Smooth muscle cell (in vitro differentiated cells): Measurements from ENCODE around the gene COL6A3. TPM values are rescaled to one million over a fixed set of nuclear protein-coding genes. Genes with fewer than 3 reads are reported as not detected.
A peak's percentile ranks its signal among the peaks of the same experiment; 100 is the strongest.
"Not testable (repeated sequence)": the region's sequence is repeated elsewhere in the genome, so short reads cannot be mapped to it uniquely, and the experiment has no call there.

Source experiments
- DNase-seq: peaks from one replicate; lab custom pipeline; 2025; ENCODE audit not compliant: unreplicated experiment; lab: John Stamatoyannopoulos, UW
- H2AFZ ChIP-seq: fragments of 200-600 bp; sonication (generic); 2 replicates; pipeline ENCODE4 v1.6.0; 2016; ENCODE audit warnings: antibody characterized with exemption, low read depth, mild to moderate bottlenecking
- H3F3A ChIP-seq: fragments of 200-600 bp; sonication (generic); 2 replicates; pipeline ENCODE4 v1.6.0; 2017; ENCODE audit warnings: antibody characterized with exemption, low read depth
- H3K27ac ChIP-seq: fragments of 200-600 bp; sonication (generic); 2 replicates; pipeline ENCODE4 v1.5.1; 2016; ENCODE audit warnings: low read depth, mild to moderate bottlenecking
- H3K27me3 ChIP-seq: fragments of 200-600 bp; sonication (generic); 2 replicates; pipeline ENCODE4 v1.6.1; 2016; ENCODE audit warnings: low read depth, mild to moderate bottlenecking
- H3K36me3 ChIP-seq: fragments of 200-600 bp; sonication (generic); 2 replicates; pipeline ENCODE4 v1.5.1; 2016; ENCODE audit warnings: low read depth
- H3K4me1 ChIP-seq: fragments of 200-600 bp; sonication (generic); 2 replicates; pipeline ENCODE4 v1.5.1; 2016; ENCODE audit warnings: low read depth
- H3K4me2 ChIP-seq: fragments of 200-600 bp; sonication (generic); 2 replicates; pipeline ENCODE4 v1.6.0; 2016; ENCODE audit warnings: mild to moderate bottlenecking
- H3K4me3 ChIP-seq: fragments of 200-600 bp; sonication (generic); 2 replicates; pipeline ENCODE4 v1.5.1; 2016; ENCODE audit warnings: mild to moderate bottlenecking
- H3K79me2 ChIP-seq: fragments of 200-600 bp; sonication (generic); 2 replicates; pipeline ENCODE4 v1.6.0; 2016; ENCODE audit warnings: low read depth, mild to moderate bottlenecking
- H3K9ac ChIP-seq: fragments of 200-600 bp; sonication (generic); 2 replicates; pipeline ENCODE4 v1.6.0; 2016; ENCODE audit warnings: low read depth
- H3K9me3 ChIP-seq: fragments of 200-600 bp; sonication (generic); replicated peaks from 2 replicates; pipeline ENCODE4 v1.5.1; 2016; ENCODE audit warnings: low read depth
- H4K20me1 ChIP-seq: fragments of 200-600 bp; sonication (generic); 2 replicates; pipeline ENCODE4 v1.6.0; 2016; ENCODE audit warnings: low read depth
- WGBS: methylation state at CpG from one replicate; pipeline ENCODE4 v1.1.7; 2016; ENCODE audit warnings: low lambda C conversion rate; 5-methylcytosine and 5-hydroxymethylcytosine counted together
- polyA plus RNA-seq: library from polyadenylated mRNA; unstranded; fragments of >200 nt; fragmentation: Nextera tagmentation; extraction: Ambion mirVana; gene quantifications from 2 replicates; pipeline ENCODE4 v1.2.1, GENCODE V29; 2016
- total RNA-seq: library from RNA; depleted of rRNA; stranded (reverse); fragments of >200 nt; gene quantifications from 2 replicates; pipeline ENCODE4 v1.2.3, GENCODE V29; 2014
- TF ChIP-seq, protein P1 (sequence below): fragments of 200-600 bp; sonication (generic); IDR thresholded peaks from 2 replicates; pipeline ENCODE4 v1.5.1; 2017; ENCODE audit warnings: borderline replicate concordance, mild to moderate bottlenecking, antibody characterized with exemption; ENCODE audit not compliant: insufficient read depth, poor library complexity, severe bottlenecking

The COL6A3 gene
- total and polyA plus RNA-seq, 2 experiments from 2014 or later = 888 to 1,708 TPM

DNA sequence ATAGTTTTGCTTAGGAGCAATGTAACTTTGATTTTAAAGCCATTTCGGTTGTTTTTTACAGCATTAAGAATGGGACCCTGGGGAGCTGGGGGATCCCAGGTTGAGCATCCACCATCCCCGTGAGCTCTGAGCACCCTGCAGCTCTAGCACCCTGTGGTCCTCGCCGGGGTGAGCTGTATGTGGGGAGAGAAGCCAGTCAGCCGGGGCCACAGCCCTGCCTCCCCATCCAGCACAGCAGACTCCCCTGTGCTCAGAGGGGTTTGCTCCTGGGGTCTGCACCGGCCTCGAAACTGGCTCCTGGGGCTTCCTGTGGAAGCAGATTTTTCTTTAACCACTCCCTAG, 1.3 kb downstream of the COL6A3 start:
- Histone ChIP-seq H3K9ac (peak overlapping the region; percentile 81), H3F3A (peaks cover 57% of the 10 kb centered on the region), H2AFZ (no peak overlapping the region), H3K4me3 (peak overlapping the region; percentile 79), H3K4me1 (peaks cover 7% of the 10 kb centered on the region), H3K4me2 (peak overlapping the region; percentile 98), H3K27me3 (no peaks in the 10 kb centered on the region), H3K27ac (peak overlapping the region; percentile 86), H3K9me3 (no peaks in the 10 kb centered on the region), H3K79me2 (peaks cover 93% of the 10 kb centered on the region), H4K20me1 (peaks cover 72% of the 10 kb centered on the region), H3K36me3 (no peaks in the 10 kb centered on the region)
- WGBS = 28% methylated on average over 7 of the region's 7 CpGs
- DNase-seq = no peak
- TF ChIP-seq, protein P1, sequence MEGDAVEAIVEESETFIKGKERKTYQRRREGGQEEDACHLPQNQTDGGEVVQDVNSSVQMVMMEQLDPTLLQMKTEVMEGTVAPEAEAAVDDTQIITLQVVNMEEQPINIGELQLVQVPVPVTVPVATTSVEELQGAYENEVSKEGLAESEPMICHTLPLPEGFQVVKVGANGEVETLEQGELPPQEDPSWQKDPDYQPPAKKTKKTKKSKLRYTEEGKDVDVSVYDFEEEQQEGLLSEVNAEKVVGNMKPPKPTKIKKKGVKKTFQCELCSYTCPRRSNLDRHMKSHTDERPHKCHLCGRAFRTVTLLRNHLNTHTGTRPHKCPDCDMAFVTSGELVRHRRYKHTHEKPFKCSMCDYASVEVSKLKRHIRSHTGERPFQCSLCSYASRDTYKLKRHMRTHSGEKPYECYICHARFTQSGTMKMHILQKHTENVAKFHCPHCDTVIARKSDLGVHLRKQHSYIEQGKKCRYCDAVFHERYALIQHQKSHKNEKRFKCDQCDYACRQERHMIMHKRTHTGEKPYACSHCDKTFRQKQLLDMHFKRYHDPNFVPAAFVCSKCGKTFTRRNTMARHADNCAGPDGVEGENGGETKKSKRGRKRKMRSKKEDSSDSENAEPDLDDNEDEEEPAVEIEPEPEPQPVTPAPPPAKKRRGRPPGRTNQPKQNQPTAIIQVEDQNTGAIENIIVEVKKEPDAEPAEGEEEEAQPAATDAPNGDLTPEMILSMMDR = no peak

DNA sequence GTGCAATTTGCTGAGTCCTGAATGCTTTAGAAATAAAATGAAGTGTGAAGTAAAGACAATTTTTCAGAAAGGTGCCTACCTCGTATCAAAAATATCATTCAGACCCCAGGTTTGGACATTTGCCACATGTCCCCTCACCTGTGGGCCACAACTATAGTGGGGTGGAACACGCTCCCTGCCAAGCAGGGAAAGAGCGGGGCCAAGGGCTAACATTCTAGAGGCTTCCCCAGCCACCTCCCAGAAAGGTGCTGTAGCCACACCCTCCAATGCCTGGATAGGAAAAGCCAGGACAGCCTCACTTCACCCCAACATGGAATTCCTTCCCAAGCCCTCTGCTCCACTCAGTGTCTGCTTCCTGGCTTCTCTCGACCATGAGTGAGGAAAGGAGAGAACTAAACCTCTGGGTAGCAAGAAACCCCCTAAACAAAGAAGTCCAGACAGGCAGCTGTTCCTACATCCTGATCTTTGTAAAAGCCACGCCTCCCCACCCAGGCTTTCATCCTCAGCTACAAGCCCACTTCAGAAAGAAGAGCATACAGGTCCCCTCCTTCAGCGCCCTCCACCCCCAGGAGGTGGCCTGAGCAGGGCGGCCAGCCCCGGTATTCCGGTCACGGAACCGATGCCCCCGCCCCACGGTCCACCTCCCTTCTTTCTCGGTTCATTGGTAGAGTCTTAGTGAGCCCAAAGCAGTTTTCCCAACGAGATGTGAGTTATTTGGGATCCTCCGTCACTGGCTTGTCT, 2.1 kb downstream of the COL6A3 start:
- DNase-seq = no peak
- H3K36me3 ChIP-seq = no peaks in the 10 kb centered on the region
- H3K4me1 ChIP-seq = peaks cover 7% of the 10 kb centered on the region
- H3K9ac ChIP-seq = peak overlapping the region; percentile 81
- H3K27ac ChIP-seq = peak overlapping the region; percentile 86
- H2AFZ ChIP-seq = no peak overlapping the region
- peak overlapping the region; percentile 79 for H3K4me3 ChIP-seq
- peaks cover 58% of the 10 kb centered on the region for H3F3A ChIP-seq
- H3K9me3 ChIP-seq = no peaks in the 10 kb centered on the region
- peaks cover 77% of the 10 kb centered on the region for H4K20me1 ChIP-seq
- TF ChIP-seq, protein P1 = no peak
- peak overlapping the region; percentile 98 for H3K4me2 ChIP-seq
- WGBS = 36% methylated on average over 16 of the region's 16 CpGs
- peaks cover 93% of the 10 kb centered on the region for H3K79me2 ChIP-seq
- H3K27me3 ChIP-seq = no peaks in the 10 kb centered on the region

- no peaks in the 10 kb centered on the region for H3K9me3 ChIP-seq
- peaks cover 93% of the 10 kb centered on the region for H3K79me2 ChIP-seq
- no peaks in the 10 kb centered on the region for H3K27me3 ChIP-seq
- H3K4me2 ChIP-seq = peak overlapping the region; percentile 98
- peaks cover 62% of the 10 kb centered on the region for H3F3A ChIP-seq
- H4K20me1 ChIP-seq = peaks cover 84% of the 10 kb centered on the region
- WGBS = 28% methylated on average over 12 of the region's 12 CpGs
- H2AFZ ChIP-seq = no peak overlapping the region
- H3K27ac ChIP-seq = peak overlapping the region; percentile 86
- no peak for DNase-seq
- peaks cover 7% of the 10 kb centered on the region for H3K4me1 ChIP-seq
- peak overlapping the region; percentile 79 for H3K4me3 ChIP-seq
- H3K36me3 ChIP-seq = no peaks in the 10 kb centered on the region
- peak overlapping the region; percentile 81 for H3K9ac ChIP-seq
- TF ChIP-seq, protein P1 = no peak
Measured at GRCh38 chr2:237411092-237411601, 2.8 kb downstream of the COL6A3 start.

- not testable (repeated sequence) for H3K36me3 ChIP-seq, DNase-seq, H2AFZ ChIP-seq, H3K9me3 ChIP-seq, H3K27me3 ChIP-seq
- peaks cover 100% of the 10 kb centered on the region for H4K20me1 ChIP-seq
- peak overlapping the region; percentile 79 for H3K4me3 ChIP-seq
- peak overlapping the region; percentile 98 for H3K4me2 ChIP-seq
- H3K27ac ChIP-seq = peak overlapping the region; percentile 86
- 35% methylated on average over 2 of the region's 2 CpGs for WGBS
- H3F3A ChIP-seq = peaks cover 67% of the 10 kb centered on the region
- peak overlapping the region; percentile 81 for H3K9ac ChIP-seq
- peaks cover 11% of the 10 kb centered on the region for H3K4me1 ChIP-seq
- H3K79me2 ChIP-seq = peaks cover 100% of the 10 kb centered on the region
Measured at GRCh38 chr2:237409263-237409662, 4.7 kb downstream of the COL6A3 start.
